Kidney (tissue), 14 donors: ENCODE measurements around the gene NME2. TPM values are rescaled to one million over a fixed set of nuclear protein-coding genes. Genes with fewer than 3 reads are reported as not detected.

Experiments
- DNase-seq, 5 donors: peaks; one replicate each; pipeline ENCODE4 v3.0.0-alpha.2; 2013 to 2020
- FAIRE-seq: peaks from 2 replicates; lab custom pipeline; 2012; peaks lifted over from hg19 to GRCh38; lab: Jason Lieb, UNC
- H3K27ac ChIP-seq, 2 donors: one replicate each; pipeline ENCODE4 v1.7.0; 2013; ENCODE audit warnings: low read depth in 2 of 2, low read length in 2 of 2, inconsistent platforms in 1 of 2
- H3K27me3 ChIP-seq: one replicate; pipeline ENCODE4 v1.7.1; 2013; ENCODE audit warnings: low read length, inconsistent platforms; ENCODE audit not compliant: control insufficient read depth, insufficient read depth
- H3K36me3 ChIP-seq, 3 donors: one replicate each; pipeline versions ENCODE4 v1.7.0 to v1.7.1; 2013; ENCODE audit warnings: low read length in 3 of 3, control low read depth in 1 of 3, inconsistent platforms in 1 of 3; ENCODE audit not compliant: insufficient read depth in 3 of 3, control insufficient read depth in 2 of 3
- H3K4me1 ChIP-seq, 3 donors: one replicate each; pipeline versions ENCODE4 v1.7.0 to v1.7.1; 2013; ENCODE audit warnings: low read length in 3 of 3, inconsistent platforms in 1 of 3, low read depth in 1 of 3; ENCODE audit not compliant: control insufficient read depth in 2 of 3, insufficient read depth in 2 of 3
- H3K4me3 ChIP-seq, 3 donors: one replicate each; pipeline versions ENCODE4 v1.7.0 to v1.8.1; 2013; ENCODE audit warnings: low read length in 3 of 3, control low read depth in 1 of 3, inconsistent platforms in 1 of 3
- H3K9ac ChIP-seq, 3 donors: one replicate each; pipeline versions ENCODE4 v1.7.0 to v1.7.1; 2013; ENCODE audit warnings: low read length in 3 of 3, control low read depth in 1 of 3, inconsistent platforms in 1 of 3
- H3K9me3 ChIP-seq, 3 donors: one replicate each; pipeline versions ENCODE4 v1.7.0 to v1.7.1; 2013; ENCODE audit warnings: low read length in 3 of 3, control low read depth in 1 of 3, inconsistent platforms in 1 of 3; ENCODE audit not compliant: control insufficient read depth in 2 of 3, insufficient read depth in 1 of 3
- intact Hi-C: fragments of 100-400 bp; cut with DNase I; formaldehyde crosslinking; loops from one replicate; pipeline ENCODE4 v1.11.1; 2022
- polyA plus RNA-seq: library from polyadenylated mRNA; stranded (reverse); fragments of 350-450 nt; fragmentation: Illumina TruSeq; extraction: RNeasy Lipid Tissue Mini Kit (QIAGEN cat#74804); gene quantifications from one replicate; pipeline ENCODE4 v1.2.3, GENCODE V29; 2014; ENCODE audit warnings: low read depth, low replicate concordance; ENCODE audit not compliant: insufficient read depth
- total RNA-seq: library from RNA; stranded (reverse); fragmentation: NEBNext Ultra II Directional; extraction: Animal tissue kit (Norgen Biotek cat#: 25700); gene quantifications from one replicate; pipeline ENCODE4 v1.2.1, GENCODE V29; 2021
- TF ChIP-seq, protein P1 (sequence below): IDR thresholded peaks from 3 replicates; pipeline ENCODE4 v1.5.1; 2012; ENCODE audit warnings: mild to moderate bottlenecking, moderate library complexity, borderline replicate concordance; ENCODE audit not compliant: insufficient read depth; ENCODE audit errors: extremely low read depth
- donor health status: control.
- donor health status: control.
- donor health status: control.
- donor health status: control.
- donor health status: control.
- donor health status: DM: yes; HTN: yes; CAD: no.
- donor health status: Normal renal cell carcinoma (clear cell type).

NME2 gene
- total and polyA plus RNA-seq, 2 donors from 2014 or later, result 412 to 736 TPM

DNA sequence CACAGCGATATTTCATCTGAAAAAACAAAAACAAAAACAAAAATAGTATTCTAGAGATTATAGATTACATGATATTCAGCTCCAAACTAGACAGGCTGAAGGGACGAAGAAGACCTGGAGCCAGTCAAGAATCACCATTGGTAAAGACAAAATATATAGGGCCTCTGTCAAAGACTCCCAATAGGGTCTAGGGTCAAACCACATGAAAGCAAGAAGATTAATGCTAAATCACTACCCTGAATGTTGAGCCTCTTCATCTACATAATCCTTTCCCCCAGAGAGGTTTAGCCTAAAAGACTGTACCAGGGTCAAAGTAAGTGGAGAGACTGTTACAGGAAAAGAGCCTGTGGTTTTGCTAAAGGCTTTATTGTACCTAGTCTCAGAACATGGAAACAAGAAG lies 23.6 kb upstream of the NME2 start:
- Histone ChIP-seq H3K4me3 (no peak overlapping the region), H3K27me3 (no peaks in the 10 kb centered on the region), H3K36me3 (no peaks in the 10 kb centered on the region), H3K9me3 (no peaks in the 10 kb centered on the region), H3K27ac (no peak overlapping the region), H3K9ac (no peak overlapping the region), H3K4me1 (peaks cover 0 to 4% (median 3%) of the 10 kb centered on the region in 3 donors)
- intact Hi-C loops, result loop anchor here (10.0 kb wide), 1 partner anchor 138 kb away; no protein-coding TSS in a partner anchor
- TF ChIP-seq, protein P1, sequence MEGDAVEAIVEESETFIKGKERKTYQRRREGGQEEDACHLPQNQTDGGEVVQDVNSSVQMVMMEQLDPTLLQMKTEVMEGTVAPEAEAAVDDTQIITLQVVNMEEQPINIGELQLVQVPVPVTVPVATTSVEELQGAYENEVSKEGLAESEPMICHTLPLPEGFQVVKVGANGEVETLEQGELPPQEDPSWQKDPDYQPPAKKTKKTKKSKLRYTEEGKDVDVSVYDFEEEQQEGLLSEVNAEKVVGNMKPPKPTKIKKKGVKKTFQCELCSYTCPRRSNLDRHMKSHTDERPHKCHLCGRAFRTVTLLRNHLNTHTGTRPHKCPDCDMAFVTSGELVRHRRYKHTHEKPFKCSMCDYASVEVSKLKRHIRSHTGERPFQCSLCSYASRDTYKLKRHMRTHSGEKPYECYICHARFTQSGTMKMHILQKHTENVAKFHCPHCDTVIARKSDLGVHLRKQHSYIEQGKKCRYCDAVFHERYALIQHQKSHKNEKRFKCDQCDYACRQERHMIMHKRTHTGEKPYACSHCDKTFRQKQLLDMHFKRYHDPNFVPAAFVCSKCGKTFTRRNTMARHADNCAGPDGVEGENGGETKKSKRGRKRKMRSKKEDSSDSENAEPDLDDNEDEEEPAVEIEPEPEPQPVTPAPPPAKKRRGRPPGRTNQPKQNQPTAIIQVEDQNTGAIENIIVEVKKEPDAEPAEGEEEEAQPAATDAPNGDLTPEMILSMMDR, result no peak
- FAIRE-seq (no peak), DNase-seq (no peak)

DNA sequence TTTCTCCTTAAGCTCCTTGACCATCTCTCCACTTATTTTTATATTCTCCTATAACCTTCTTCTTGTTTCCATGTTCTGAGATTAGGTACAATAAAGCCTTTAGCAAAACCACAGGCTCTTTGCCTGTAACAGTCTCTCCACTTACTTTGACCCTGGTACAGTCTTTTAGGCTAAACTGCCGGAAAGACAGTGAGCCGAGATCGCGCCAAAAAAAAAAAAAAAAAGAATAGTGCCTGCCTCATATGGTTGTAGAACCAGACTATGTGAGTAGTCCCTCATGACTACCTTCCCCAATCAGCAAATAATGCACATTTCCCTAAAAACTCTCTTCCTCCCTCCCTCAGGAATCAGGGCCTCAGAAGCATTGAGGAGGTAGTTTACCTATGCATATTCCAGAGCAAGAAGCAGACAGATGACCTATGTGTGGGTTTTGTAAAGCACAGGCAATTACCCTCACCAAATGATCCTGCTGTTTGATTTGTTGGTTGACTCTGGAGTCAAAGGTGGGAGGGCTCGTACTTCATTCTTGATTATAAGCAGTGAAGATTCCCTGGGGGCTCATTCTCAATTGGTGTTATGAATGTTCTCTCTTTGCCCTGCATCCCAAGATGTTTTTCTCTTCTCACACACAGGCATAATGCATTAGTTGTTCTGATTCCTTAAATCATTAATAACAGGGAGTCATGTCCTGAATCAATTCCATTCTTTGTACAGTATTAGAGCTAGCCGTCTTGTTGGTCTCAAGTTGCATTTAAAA lies 21.8 kb upstream of the NME2 start:
- H3K9ac ChIP-seq, result no peak overlapping the region
- FAIRE-seq, result no peak
- intact Hi-C loops, result loop anchor here (10.0 kb wide), 1 partner anchor 140 kb away; no protein-coding TSS in a partner anchor

DNA sequence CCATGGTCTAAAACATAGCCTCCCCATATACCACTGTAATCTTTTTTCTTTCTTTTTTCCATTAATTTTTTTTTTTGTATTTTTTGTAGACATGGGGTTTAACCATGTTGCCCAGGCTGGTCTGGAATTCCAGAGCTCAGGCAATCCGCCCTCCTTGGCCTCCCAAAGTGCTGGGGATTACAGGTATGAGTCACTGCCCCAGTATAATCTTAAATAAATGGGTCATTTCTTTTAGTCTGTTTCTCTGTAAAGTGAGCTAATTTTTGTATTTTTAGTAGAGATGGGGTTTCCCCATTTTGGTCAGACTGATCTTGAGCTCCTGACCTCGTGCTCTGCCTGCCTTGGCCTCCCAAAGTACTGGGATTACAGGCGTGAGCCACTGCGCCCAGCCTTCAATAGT lies 18.6 kb upstream of the NME2 start:
- H3K9ac ChIP-seq, result no peak overlapping the region
- no peaks in the 10 kb centered on the region for H3K27me3 ChIP-seq
- H3K4me1 ChIP-seq, result peaks cover under 1 to 4% (median 3%) of the 10 kb centered on the region in 3 donors
- H3K9me3 ChIP-seq, result no peaks in the 10 kb centered on the region
- H3K27ac ChIP-seq, result no peak overlapping the region
- intact Hi-C loops, result loop anchor here (10.0 kb wide), 1 partner anchor 143 kb away; no protein-coding TSS in a partner anchor
- no peaks in the 10 kb centered on the region for H3K36me3 ChIP-seq
- FAIRE-seq, result no peak
- no peak for DNase-seq
- TF ChIP-seq, protein P1, result no peak
- H3K4me3 ChIP-seq, result no peak overlapping the region

More for the DNA sequence above, 21.8 kb upstream of the NME2 start:
- no peaks in the 10 kb centered on the region for H3K36me3 ChIP-seq
- H3K4me3 ChIP-seq, result no peak overlapping the region
- no peaks in the 10 kb centered on the region for H3K27me3 ChIP-seq
- no peak overlapping the region for H3K27ac ChIP-seq
- no peaks in the 10 kb centered on the region for H3K9me3 ChIP-seq
- TF ChIP-seq, protein P1, result no peak
- DNase-seq, result peak in 3 of 5 donors; percentile 39 to 68 (median 61)
- H3K4me1 ChIP-seq, result peaks cover 0 to 4% (median 3%) of the 10 kb centered on the region in 3 donors
